Mesendoderm (in vitro differentiated cells): ENCODE data around the gene FAM50B.
A peak's percentile ranks its signal among the peaks of the same experiment; 100 is the strongest.

Experiments used
- DNase-seq: peaks from one replicate; pipeline ENCODE4 v3.0.0; 2013
- H2AK5ac ChIP-seq: 2 replicates; pipeline ENCODE4 v1.6.1; 2013; ENCODE audit warnings: low read length, inconsistent platforms
- H2BK120ac ChIP-seq: 2 replicates; pipeline ENCODE4 v1.6.1; 2013; ENCODE audit warnings: low read depth, mild to moderate bottlenecking, low read length, moderate library complexity, mixed read lengths
- H2BK15ac ChIP-seq: replicated peaks from 2 replicates; pipeline ENCODE4 v1.6.1; 2013; ENCODE audit warnings: low read depth, mild to moderate bottlenecking, moderate library complexity
- H2BK5ac ChIP-seq: 2 replicates; pipeline ENCODE4 v1.6.1; 2013; ENCODE audit warnings: low read length, inconsistent platforms
- H3K18ac ChIP-seq: 2 replicates; pipeline ENCODE4 v1.6.1; 2013; ENCODE audit warnings: mild to moderate bottlenecking, low read length, mixed read lengths
- H3K23ac ChIP-seq: one replicate; pipeline ENCODE4 v1.6.1; 2013; ENCODE audit warnings: low read length
- H3K27ac ChIP-seq: 2 replicates; pipeline ENCODE4 v1.5.1; 2013; ENCODE audit warnings: low read depth, mild to moderate bottlenecking, inconsistent platforms, low read length, moderate library complexity
- H3K27me3 ChIP-seq: 2 replicates; pipeline ENCODE4 v1.6.1; 2013; ENCODE audit warnings: low read length, control low read depth, mild to moderate bottlenecking, inconsistent platforms; ENCODE audit not compliant: insufficient read depth, poor library complexity
- H3K36me3 ChIP-seq: 2 replicates; pipeline ENCODE4 v1.6.1; 2013; ENCODE audit warnings: low read length, inconsistent platforms; ENCODE audit not compliant: control insufficient read depth, insufficient read depth
- H3K4ac ChIP-seq: one replicate; pipeline ENCODE4 v1.6.1; 2013; ENCODE audit warnings: low read depth, mild to moderate bottlenecking, low read length, moderate library complexity
- H3K4me1 ChIP-seq: 2 replicates; pipeline ENCODE4 v1.6.1; 2013; ENCODE audit warnings: low read depth, low read length, inconsistent platforms; ENCODE audit not compliant: control insufficient read depth
- H3K4me2 ChIP-seq: 2 replicates; pipeline ENCODE4 v1.6.1; 2013; ENCODE audit warnings: low read length
- H3K4me3 ChIP-seq: 2 replicates; pipeline ENCODE4 v1.5.1; 2013; ENCODE audit warnings: mild to moderate bottlenecking, low read length
- H3K56ac ChIP-seq: one replicate; pipeline ENCODE4 v1.6.1; 2013; ENCODE audit warnings: low read length
- H3K79me1 ChIP-seq: 2 replicates; pipeline ENCODE4 v1.6.1; 2013; ENCODE audit warnings: low read length, inconsistent platforms
- H3K79me2 ChIP-seq: 2 replicates; pipeline ENCODE4 v1.6.1; 2013; ENCODE audit warnings: mild to moderate bottlenecking, low read length; ENCODE audit not compliant: control insufficient read depth, insufficient read depth
- H3K9ac ChIP-seq: 2 replicates; pipeline ENCODE4 v1.6.1; 2013; ENCODE audit warnings: low read length, inconsistent platforms
- H4K5ac ChIP-seq: one replicate; pipeline ENCODE4 v1.6.1; 2013; ENCODE audit warnings: low read length
- H4K8ac ChIP-seq: one replicate; pipeline ENCODE4 v1.6.1; 2013; ENCODE audit warnings: low read depth, mild to moderate bottlenecking, control low read depth, low read length, moderate library complexity
- WGBS: extraction: QIAGEN DNeasy Blood & Tissue Kit; methylation state at CpG from one replicate; pipeline ENCODE4 v1.1.7; 2013; ENCODE audit warnings: low lambda C conversion rate, missing lambda C conversion rate; ENCODE audit not compliant: insufficient coverage; ENCODE audit errors: extremely low coverage; 5-methylcytosine and 5-hydroxymethylcytosine counted together

FAM50B gene

GRCh38 chr6:3879194-3879952, 30.2 kb downstream of the FAM50B start:
- no peak overlapping the region for H2BK15ac ChIP-seq
- H3K9ac ChIP-seq = no peak overlapping the region
- no peaks in the 10 kb centered on the region for H3K79me1 ChIP-seq
- no peak overlapping the region for H3K18ac ChIP-seq
- H3K4ac ChIP-seq = no peak overlapping the region
- no peaks in the 10 kb centered on the region for H3K4me1 ChIP-seq
- no peak overlapping the region for H2BK5ac ChIP-seq
- no peak overlapping the region for H3K4me2 ChIP-seq
- no peak overlapping the region for H2AK5ac ChIP-seq
- H3K4me3 ChIP-seq = no peak overlapping the region
- DNase-seq = no peak
- H3K36me3 ChIP-seq = no peaks in the 10 kb centered on the region
- no peak overlapping the region for H2BK120ac ChIP-seq
- H3K79me2 ChIP-seq = no peaks in the 10 kb centered on the region
- no peak overlapping the region for H4K8ac ChIP-seq
- no peak overlapping the region for H3K56ac ChIP-seq
- no CpG with 5 or more reads among the region's 25 CpGs for WGBS
- no peak overlapping the region for H3K27ac ChIP-seq
- no peaks in the 10 kb centered on the region for H3K27me3 ChIP-seq
- no peak overlapping the region for H3K23ac ChIP-seq
- H4K5ac ChIP-seq = no peak overlapping the region

DNA sequence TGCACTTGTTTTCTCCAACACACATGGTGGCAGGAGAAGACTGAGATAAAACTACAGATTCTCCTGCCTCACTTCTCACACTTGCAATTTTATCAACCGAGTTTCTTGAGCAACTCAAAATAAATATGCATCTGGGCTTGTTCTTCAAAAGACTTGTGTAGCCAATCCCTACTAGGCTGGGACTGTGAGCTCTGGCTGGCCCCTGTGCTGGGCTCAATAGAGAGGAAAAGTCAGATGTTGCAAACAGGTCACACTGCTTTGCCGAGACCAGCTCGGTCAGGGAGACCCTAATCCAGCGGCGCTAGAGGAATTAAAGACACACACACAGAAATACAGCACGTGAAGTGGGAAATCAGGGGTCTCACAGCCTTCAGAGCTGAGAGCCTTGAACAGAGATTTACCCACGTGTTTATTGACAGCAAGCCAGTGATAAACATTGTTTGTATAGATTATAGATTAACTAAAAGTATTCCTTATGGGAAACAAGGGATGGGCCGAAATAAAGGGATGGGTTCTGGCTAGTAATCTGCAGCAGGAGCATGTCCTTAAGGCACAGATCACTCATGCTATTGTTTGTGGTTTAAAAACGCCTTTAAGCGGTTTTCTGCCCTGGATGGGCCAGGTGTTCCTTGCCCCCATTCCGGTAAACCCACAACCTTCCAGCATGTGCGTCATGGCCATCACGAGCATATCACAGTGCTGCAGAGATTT, 32.7 kb downstream of the FAM50B start:
- no peak overlapping the region for H2BK15ac ChIP-seq
- no peak overlapping the region for H3K4ac ChIP-seq
- H2BK120ac ChIP-seq = no peak overlapping the region
- H3K4me1 ChIP-seq = no peaks in the 10 kb centered on the region
- no peaks in the 10 kb centered on the region for H3K79me2 ChIP-seq
- H3K18ac ChIP-seq = no peak overlapping the region
- no peak overlapping the region for H4K8ac ChIP-seq
- no peak overlapping the region for H3K27ac ChIP-seq
- no peak overlapping the region for H2BK5ac ChIP-seq
- no peak for DNase-seq
- no peak overlapping the region for H3K4me2 ChIP-seq
- H3K4me3 ChIP-seq = no peak overlapping the region
- no CpG with 5 or more reads among the region's 13 CpGs for WGBS
- H2AK5ac ChIP-seq = no peak overlapping the region
- H3K27me3 ChIP-seq = no peaks in the 10 kb centered on the region
- H3K23ac ChIP-seq = no peak overlapping the region
- no peak overlapping the region for H3K56ac ChIP-seq
- no peak overlapping the region for H4K5ac ChIP-seq
- H3K9ac ChIP-seq = no peak overlapping the region
- no peaks in the 10 kb centered on the region for H3K36me3 ChIP-seq
- H3K79me1 ChIP-seq = no peaks in the 10 kb centered on the region

DNA sequence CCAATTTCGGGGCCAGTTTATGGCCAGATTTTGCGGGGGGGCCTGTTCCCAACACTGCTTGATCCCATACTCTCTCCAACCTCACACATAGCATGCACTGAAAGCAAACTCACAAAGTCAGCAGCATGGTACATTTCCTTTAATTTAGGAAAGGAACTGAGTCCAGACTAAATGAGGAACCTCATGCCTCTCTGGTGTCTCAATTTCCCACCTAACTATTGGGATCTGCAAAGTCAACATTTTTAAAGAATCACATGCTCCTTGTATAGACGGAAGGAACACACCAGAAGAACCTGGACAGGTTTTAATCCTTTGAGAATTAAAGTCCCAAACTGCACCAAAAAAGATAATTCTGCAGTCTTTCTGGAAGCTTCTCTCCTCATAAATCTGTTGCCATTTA, 33.3 kb downstream of the FAM50B start:
- no peak for DNase-seq
- no peak overlapping the region for H4K8ac ChIP-seq
- no peak overlapping the region for H2BK5ac ChIP-seq
- H3K56ac ChIP-seq = no peak overlapping the region
- no peak overlapping the region for H3K4ac ChIP-seq
- H3K79me1 ChIP-seq = no peaks in the 10 kb centered on the region
- no peak overlapping the region for H2BK120ac ChIP-seq
- H3K4me3 ChIP-seq = no peak overlapping the region
- no peaks in the 10 kb centered on the region for H3K36me3 ChIP-seq
- no CpG with 5 or more reads among the region's 3 CpGs for WGBS
- H3K4me2 ChIP-seq = no peak overlapping the region
- no peak overlapping the region for H3K9ac ChIP-seq
- H3K23ac ChIP-seq = no peak overlapping the region
- H3K4me1 ChIP-seq = no peaks in the 10 kb centered on the region
- no peak overlapping the region for H4K5ac ChIP-seq
- H3K27ac ChIP-seq = no peak overlapping the region
- H3K18ac ChIP-seq = no peak overlapping the region
- H2BK15ac ChIP-seq = no peak overlapping the region
- H3K27me3 ChIP-seq = no peaks in the 10 kb centered on the region
- H2AK5ac ChIP-seq = no peak overlapping the region
- no peaks in the 10 kb centered on the region for H3K79me2 ChIP-seq

- Histone ChIP-seq H4K5ac (no peak overlapping the region), H2BK15ac (no peak overlapping the region), H3K4me3 (no peak overlapping the region), H3K79me2 (no peaks in the 10 kb centered on the region), H3K23ac (no peak overlapping the region), H4K8ac (no peak overlapping the region), H3K9ac (no peak overlapping the region), H3K79me1 (no peaks in the 10 kb centered on the region), H3K27ac (no peak overlapping the region), H3K4me2 (no peak overlapping the region), H3K56ac (no peak overlapping the region), H2AK5ac (no peak overlapping the region), H3K36me3 (no peaks in the 10 kb centered on the region), H3K4ac (no peak overlapping the region), H3K18ac (no peak overlapping the region), H2BK120ac (no peak overlapping the region), H2BK5ac (no peak overlapping the region), H3K27me3 (no peaks in the 10 kb centered on the region), H3K4me1 (no peaks in the 10 kb centered on the region)
- no CpG with 5 or more reads among the region's 5 CpGs for WGBS
- DNase-seq = no peak
These were observed 33.7 kb downstream of the FAM50B start for GRCh38 chr6:3882866-3883265.

DNA sequence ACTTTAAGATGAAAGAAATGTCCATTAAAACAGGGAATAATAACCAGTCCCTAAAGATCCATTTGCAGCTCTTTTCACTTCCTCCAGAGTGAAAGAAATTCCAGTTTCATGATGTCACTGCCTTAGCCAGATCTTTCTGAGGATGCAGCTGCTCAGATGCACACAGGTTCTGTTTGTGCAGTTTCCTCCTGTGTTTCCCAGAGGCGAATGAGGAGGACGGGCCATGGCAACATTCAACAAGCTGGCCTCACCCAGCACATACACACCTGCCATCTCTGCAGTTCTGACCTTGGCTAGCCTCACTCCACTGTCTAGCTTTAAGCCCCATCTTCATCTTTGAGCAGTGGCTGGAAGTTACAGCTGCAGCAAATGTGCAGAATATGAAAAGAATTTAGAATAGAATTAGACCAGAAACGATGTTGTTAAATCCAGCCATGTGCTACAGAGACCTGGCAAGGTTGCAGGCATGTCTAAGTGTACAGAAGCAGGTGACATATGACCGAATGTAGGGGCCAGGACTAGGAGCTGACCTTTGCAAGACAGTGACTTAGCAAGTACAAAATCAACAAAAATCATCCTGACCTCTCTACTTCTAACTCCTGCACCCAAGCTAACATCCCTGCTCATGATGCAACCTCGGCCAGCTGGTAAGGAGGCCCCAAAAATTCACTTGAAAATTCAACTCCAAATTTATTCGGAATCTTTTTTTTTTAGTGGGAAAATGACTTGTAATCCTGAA, 35.0 kb downstream of the FAM50B start:
- Histone ChIP-seq H3K79me2 (no peaks in the 10 kb centered on the region), H4K5ac (no peak overlapping the region), H3K36me3 (no peaks in the 10 kb centered on the region), H3K27me3 (no peaks in the 10 kb centered on the region), H3K56ac (no peak overlapping the region), H3K9ac (no peak overlapping the region), H3K4me2 (no peak overlapping the region), H4K8ac (no peak overlapping the region), H3K18ac (no peak overlapping the region), H3K4me1 (no peaks in the 10 kb centered on the region), H3K79me1 (no peaks in the 10 kb centered on the region), H2BK5ac (no peak overlapping the region), H2BK15ac (no peak overlapping the region), H3K4ac (no peak overlapping the region), H2BK120ac (no peak overlapping the region), H3K4me3 (no peak overlapping the region), H2AK5ac (no peak overlapping the region), H3K27ac (no peak overlapping the region), H3K23ac (no peak overlapping the region)
- DNase-seq = peak; percentile 37
- WGBS = no CpG with 5 or more reads among the region's 6 CpGs
